Upper lobe of left lung (tissue), 6 donors: ENCODE results near the gene SETD2. TPM values are rescaled to one million over a fixed set of nuclear protein-coding genes. Genes with fewer than 3 reads are reported as not detected.
A peak's percentile ranks its signal among the peaks of the same experiment; 100 is the strongest.
"Not testable (repeated sequence)": the region's sequence is repeated elsewhere in the genome, so short reads cannot be mapped to it uniquely, and the experiment has no call there.

ENCODE experiments used
- ATAC-seq, 2 donors: fragments of 200-7000 bp; cut with Tn5 transposase; one replicate each; pipeline ENCODE4 v1.9.1; 2022; ENCODE audit warnings: mild to moderate bottlenecking in 2 of 2, moderate library complexity in 2 of 2; ENCODE audit not compliant: low FRiP score in 2 of 2
- DNase-seq, 2 donors: peaks; one replicate each; pipeline ENCODE4 v3.0.0-alpha.2; 2019 to 2020
- H3K27ac ChIP-seq, 4 donors: fragments of 200-600 bp; sonication (generic); one replicate each; pipeline ENCODE4 v1.5.1; 2016 to 2019
- H3K27me3 ChIP-seq, 4 donors: fragments of 200-600 bp; sonication (generic); one replicate each; pipeline ENCODE4 v1.5.1; 2017 to 2019
- H3K36me3 ChIP-seq, 4 donors: fragments of 200-600 bp; sonication (generic); one replicate each; pipeline ENCODE4 v1.5.1; 2016 to 2019
- H3K4me1 ChIP-seq, 4 donors: fragments of 200-600 bp; sonication (generic); one replicate each; pipeline ENCODE4 v1.5.1; 2018 to 2019
- H3K4me3 ChIP-seq, 4 donors: fragments of 200-600 bp; sonication (generic); one replicate each; pipeline ENCODE4 v1.5.1; 2017 to 2019; ENCODE audit warnings: mild to moderate bottlenecking in 2 of 4, moderate library complexity in 1 of 4
- H3K9me3 ChIP-seq, 4 donors: fragments of 200-600 bp; sonication (generic); one replicate each; pipeline ENCODE4 v1.5.1; 2018 to 2019
- EP300 ChIP-seq, 4 donors: sonication (generic); formaldehyde crosslinking; IDR thresholded peaks; one replicate each; pipeline ENCODE4 v1.5.1; 2017; ENCODE audit warnings: antibody characterized with exemption in 4 of 4, control low read depth in 2 of 4
- POLR2A ChIP-seq, 4 donors: fragments of 450-650 bp; IDR thresholded peaks; one replicate each; pipeline ENCODE4 v1.5.1; 2016 to 2017; ENCODE audit warnings: antibody characterized with exemption in 4 of 4, mild to moderate bottlenecking in 2 of 4
- POLR2AphosphoS5 ChIP-seq, 2 donors: sonication (generic); formaldehyde crosslinking; IDR thresholded peaks; one replicate each; pipeline ENCODE4 v1.5.1; 2017; ENCODE audit warnings: antibody characterized with exemption in 2 of 2
- WGBS, 2 donors: methylation state at CpG; one replicate each; pipeline ENCODE4 v1.1.5; 2017 to 2018; 5-methylcytosine and 5-hydroxymethylcytosine counted together
- total RNA-seq, 6 donors: library from RNA; depleted of rRNA in 4 of 6; stranded (reverse); fragments of >200 nt in 4 of 6; gene quantifications; one replicate each; pipeline versions ENCODE4 v1.1.0 to v1.2.1, GENCODE V29; 2016 to 2021
- TF ChIP-seq, protein P1 (sequence below), 6 experiments: fragments of 450-650 bp in 4 of 6; fragments of 200-600 bp in 2 of 6; sonication (generic) in 2 of 6; IDR thresholded peaks; one replicate each; pipeline ENCODE4 v1.5.1; 2016 to 2019; ENCODE audit warnings: antibody characterized with exemption in 6 of 6
- donor health status: DM: no; HTN: no; CAD: no; lungs with moderate emphysema.
- donor health status: DM: no; HTN: yes; CAD: no; lungs with severe emphysema.

Gene SETD2
- total RNA-seq, 6 donors from 2014 or later, result 33.8 to 111 (median 53.5) TPM

DNA sequence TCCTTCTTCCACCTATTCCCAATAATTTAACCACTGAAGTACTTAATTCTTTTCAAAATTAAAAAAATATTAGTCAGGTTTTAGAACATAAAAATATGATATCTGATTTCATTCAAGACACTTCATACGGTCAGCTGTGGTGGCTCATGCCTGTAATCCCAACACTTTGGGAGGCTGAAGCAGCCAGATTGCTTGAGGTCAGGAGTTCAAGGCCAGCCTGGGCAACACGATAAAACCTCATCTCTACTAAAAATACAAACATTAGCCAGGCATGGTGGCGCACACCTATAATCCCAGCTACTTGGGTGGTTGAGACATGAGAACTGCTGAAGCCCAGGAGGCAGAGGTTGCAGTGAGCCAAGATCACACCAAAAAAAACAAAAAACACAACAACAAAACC is 127.8 kb downstream of the SETD2 start:
- Histone ChIP-seq H3K36me3 (peaks cover 10 to 69% (median 45%) of the 10 kb centered on the region in 4 donors), H3K4me3 (no peak overlapping the region), H3K4me1 (peaks cover 0 to 13% (median 0%) of the 10 kb centered on the region in 4 donors), H3K9me3 (no peaks in the 10 kb centered on the region), H3K27ac (peak overlapping the region in 1 of 4 donors; percentile 1), H3K27me3 (no peaks in the 10 kb centered on the region)
- ATAC-seq, result no peak
- DNase-seq, result no peak
- 40 to 77% methylated on average over 2 to 3 of the region's 3 CpGs for WGBS, 2 donors
- TF ChIP-seq, protein P1, sequence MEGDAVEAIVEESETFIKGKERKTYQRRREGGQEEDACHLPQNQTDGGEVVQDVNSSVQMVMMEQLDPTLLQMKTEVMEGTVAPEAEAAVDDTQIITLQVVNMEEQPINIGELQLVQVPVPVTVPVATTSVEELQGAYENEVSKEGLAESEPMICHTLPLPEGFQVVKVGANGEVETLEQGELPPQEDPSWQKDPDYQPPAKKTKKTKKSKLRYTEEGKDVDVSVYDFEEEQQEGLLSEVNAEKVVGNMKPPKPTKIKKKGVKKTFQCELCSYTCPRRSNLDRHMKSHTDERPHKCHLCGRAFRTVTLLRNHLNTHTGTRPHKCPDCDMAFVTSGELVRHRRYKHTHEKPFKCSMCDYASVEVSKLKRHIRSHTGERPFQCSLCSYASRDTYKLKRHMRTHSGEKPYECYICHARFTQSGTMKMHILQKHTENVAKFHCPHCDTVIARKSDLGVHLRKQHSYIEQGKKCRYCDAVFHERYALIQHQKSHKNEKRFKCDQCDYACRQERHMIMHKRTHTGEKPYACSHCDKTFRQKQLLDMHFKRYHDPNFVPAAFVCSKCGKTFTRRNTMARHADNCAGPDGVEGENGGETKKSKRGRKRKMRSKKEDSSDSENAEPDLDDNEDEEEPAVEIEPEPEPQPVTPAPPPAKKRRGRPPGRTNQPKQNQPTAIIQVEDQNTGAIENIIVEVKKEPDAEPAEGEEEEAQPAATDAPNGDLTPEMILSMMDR (IDR thresholded peaks at IDR 0.05), result no peak
- TF ChIP-seq EP300 (IDR thresholded peaks at IDR 0.05), result no peak
- no peak for TF ChIP-seq POLR2AphosphoS5 (IDR thresholded peaks at IDR 0.05)
- no peak for TF ChIP-seq POLR2A (IDR thresholded peaks at IDR 0.05)

DNA sequence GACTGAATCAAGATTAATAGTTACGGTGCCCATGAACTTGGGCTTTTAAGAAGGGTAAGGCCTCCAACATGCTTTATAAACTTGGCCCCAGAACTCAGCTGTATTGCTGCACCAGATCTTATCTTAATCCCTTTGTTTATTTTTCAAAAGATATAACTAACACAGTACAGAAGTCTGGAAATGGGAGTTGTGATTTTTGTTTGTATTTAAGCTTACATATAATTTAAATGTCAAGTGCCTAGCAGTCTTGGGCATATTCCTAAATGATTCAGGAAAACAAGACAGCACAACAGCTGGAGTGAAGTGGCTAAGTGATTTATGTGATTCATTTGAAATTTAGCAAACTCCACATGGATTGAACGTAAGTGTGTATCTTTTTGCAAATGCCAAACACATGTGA is 128.3 kb downstream of the SETD2 start:
- H3K36me3 ChIP-seq, result peaks cover 5 to 64% (median 40%) of the 10 kb centered on the region in 4 donors
- 72 to 76% methylated on average over 2 of the region's 2 CpGs for WGBS, 2 donors
- no peak for TF ChIP-seq POLR2AphosphoS5 (IDR thresholded peaks at IDR 0.05)
- TF ChIP-seq POLR2A (IDR thresholded peaks at IDR 0.05), result no peak
- TF ChIP-seq, protein P1 (IDR thresholded peaks at IDR 0.05), result no peak
- no peak for TF ChIP-seq EP300 (IDR thresholded peaks at IDR 0.05)
- H3K27me3 ChIP-seq, result no peaks in the 10 kb centered on the region
- H3K4me1 ChIP-seq, result peaks cover 0 to 13% (median 0%) of the 10 kb centered on the region in 4 donors
- ATAC-seq (no peak), DNase-seq (no peak)
- peak overlapping the region in 2 of 4 donors; percentile 1 to 8 for H3K27ac ChIP-seq
- no peak overlapping the region for H3K4me3 ChIP-seq
- no peaks in the 10 kb centered on the region for H3K9me3 ChIP-seq

DNA sequence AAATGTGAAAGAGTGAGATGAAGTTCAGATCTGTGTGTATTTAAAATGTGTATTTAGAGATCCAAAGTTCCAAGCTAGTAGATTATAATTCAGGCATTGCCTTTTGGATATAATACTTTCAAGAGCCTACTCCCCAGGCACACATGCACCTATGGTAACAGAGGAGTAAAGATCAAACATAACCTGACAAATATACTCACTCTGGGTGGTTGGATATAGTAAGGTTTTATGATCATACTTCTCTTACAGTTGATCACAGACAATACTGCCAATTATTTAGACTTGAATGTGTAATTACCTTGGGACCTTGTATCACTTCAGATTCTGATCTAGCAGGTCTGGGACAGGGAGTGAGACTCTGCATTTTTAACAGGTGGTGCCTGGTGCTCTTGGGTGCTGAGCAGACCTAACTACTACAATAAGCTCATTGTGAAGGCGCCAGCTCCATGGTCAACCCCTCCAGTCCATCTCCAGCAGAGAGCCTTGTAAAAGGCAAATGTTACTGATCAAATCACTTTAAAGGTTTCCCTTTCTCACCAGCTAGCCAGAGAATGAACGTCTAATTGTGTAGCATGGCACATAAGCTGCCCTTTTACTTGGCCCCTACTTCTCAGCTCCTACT is 128.9 kb downstream of the SETD2 start:
- DNase-seq (no peak), ATAC-seq (no peak)
- Histone ChIP-seq H3K9me3 (no peaks in the 10 kb centered on the region), H3K27ac (peak overlapping the region in 1 of 4 donors; percentile 8), H3K36me3 (peaks cover 4 to 57% (median 36%) of the 10 kb centered on the region in 4 donors), H3K4me1 (peaks cover 0 to 13% (median 0%) of the 10 kb centered on the region in 4 donors), H3K4me3 (no peak overlapping the region), H3K27me3 (no peaks in the 10 kb centered on the region)
- WGBS, 2 donors, result 69 to 86% methylated on average over 2 of the region's 2 CpGs
- no peak for TF ChIP-seq EP300 (IDR thresholded peaks at IDR 0.05)

GRCh38 chr3:47031041-47031440 is 132.9 kb downstream of the SETD2 start:
- not testable (repeated sequence) for H3K4me1 ChIP-seq, ATAC-seq, H3K27me3 ChIP-seq, DNase-seq, H3K27ac ChIP-seq, H3K4me3 ChIP-seq, H3K9me3 ChIP-seq
- peaks cover 9 to 33% (median 12%) of the 10 kb centered on the region in 4 donors for H3K36me3 ChIP-seq
- WGBS, 2 donors, result 69 to 77% methylated on average over 4 of the region's 4 CpGs

DNA sequence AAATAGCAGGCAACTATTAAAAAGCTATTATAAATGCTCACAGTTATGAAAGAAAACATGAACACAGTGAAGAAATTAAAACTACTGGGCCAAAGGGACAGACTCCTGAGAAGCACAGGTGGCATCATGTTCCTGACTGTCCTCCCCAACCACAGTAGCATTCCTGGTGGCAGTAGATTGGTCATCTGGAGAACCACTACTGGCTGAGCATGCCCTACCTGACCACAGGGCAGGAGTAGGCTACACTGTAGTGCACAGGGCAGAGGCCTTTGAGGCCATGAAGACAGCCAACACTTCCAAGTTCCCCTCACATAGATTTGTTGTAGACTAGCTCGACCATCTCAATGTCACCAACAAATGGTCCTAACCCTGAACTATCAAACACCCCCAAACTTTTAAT is 135.2 kb downstream of the SETD2 start:
- DNase-seq (no peak), ATAC-seq (no peak)
- 95 to 100% methylated on average over 1 of the region's 1 CpG for WGBS, 2 donors
- TF ChIP-seq, protein P1 (IDR thresholded peaks at IDR 0.05), result no peak
- TF ChIP-seq POLR2A (IDR thresholded peaks at IDR 0.05) (no peak), POLR2AphosphoS5 (IDR thresholded peaks at IDR 0.05) (no peak), EP300 (IDR thresholded peaks at IDR 0.05) (no peak)
- Histone ChIP-seq H3K4me1 (peaks cover 0 to 9% (median 0%) of the 10 kb centered on the region in 4 donors), H3K4me3 (no peak overlapping the region), H3K9me3 (no peaks in the 10 kb centered on the region), H3K27ac (no peak overlapping the region), H3K27me3 (no peaks in the 10 kb centered on the region), H3K36me3 (peaks cover 0 to 12% (median 4%) of the 10 kb centered on the region in 4 donors)

DNA sequence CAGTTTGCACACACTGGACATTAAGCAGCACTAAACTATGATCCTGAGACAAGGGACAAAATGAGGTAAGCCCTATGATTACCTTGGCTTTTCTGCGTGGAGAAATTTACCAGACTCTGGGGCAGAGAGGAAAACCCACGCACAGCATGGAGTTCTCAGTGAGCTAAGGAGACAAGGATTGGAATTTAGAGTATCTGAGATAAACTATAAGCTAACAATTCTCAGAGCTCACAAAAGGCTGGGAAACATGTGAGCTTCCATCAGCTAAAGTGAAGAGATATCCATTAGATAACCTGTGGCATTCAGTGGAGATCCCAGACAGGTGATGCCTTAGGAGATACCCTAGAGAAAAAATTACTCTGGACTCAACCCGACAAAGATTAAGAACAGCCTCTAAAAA is 135.8 kb downstream of the SETD2 start:
- Histone ChIP-seq H3K27ac (no peak overlapping the region), H3K4me3 (no peak overlapping the region), H3K9me3 (no peaks in the 10 kb centered on the region), H3K36me3 (peaks cover 0 to 12% (median 4%) of the 10 kb centered on the region in 4 donors), H3K4me1 (peaks cover 0 to 9% (median under 1%) of the 10 kb centered on the region in 4 donors), H3K27me3 (no peaks in the 10 kb centered on the region)
- 72 to 87% methylated on average over 3 of the region's 3 CpGs for WGBS, 2 donors
- TF ChIP-seq, protein P1 (IDR thresholded peaks at IDR 0.05), result no peak
- no peak for TF ChIP-seq POLR2AphosphoS5 (IDR thresholded peaks at IDR 0.05)
- TF ChIP-seq POLR2A (IDR thresholded peaks at IDR 0.05), result no peak
- TF ChIP-seq EP300 (IDR thresholded peaks at IDR 0.05), result no peak
- DNase-seq (no peak), ATAC-seq (no peak)

- not testable (repeated sequence) for H3K4me3 ChIP-seq, ATAC-seq, H3K27ac ChIP-seq, H3K9me3 ChIP-seq, H3K27me3 ChIP-seq, DNase-seq
- peaks cover 7 to 19% (median 10%) of the 10 kb centered on the region in 4 donors for H3K4me1 ChIP-seq
- peaks cover 0 to 12% (median 4%) of the 10 kb centered on the region in 4 donors for H3K36me3 ChIP-seq
- 92 to 100% methylated on average over 1 of the region's 1 CpG for WGBS, 2 donors
These were observed 137.5 kb downstream of the SETD2 start for GRCh38 chr3:47026432-47026831.
